GM21360 (cell line): Measurements from ENCODE around the gene TMOD3.
A peak's percentile ranks its signal among the peaks of the same experiment; 100 is the strongest.

Source experiments
- ATAC-seq: cut with Tn5 transposase; IDR thresholded peaks from one replicate; pipeline ENCODE4 v1.9.1; 2021; ENCODE audit warnings: mild to moderate bottlenecking, moderate library complexity; ENCODE audit not compliant: unreplicated experiment

The TMOD3 gene

DNA sequence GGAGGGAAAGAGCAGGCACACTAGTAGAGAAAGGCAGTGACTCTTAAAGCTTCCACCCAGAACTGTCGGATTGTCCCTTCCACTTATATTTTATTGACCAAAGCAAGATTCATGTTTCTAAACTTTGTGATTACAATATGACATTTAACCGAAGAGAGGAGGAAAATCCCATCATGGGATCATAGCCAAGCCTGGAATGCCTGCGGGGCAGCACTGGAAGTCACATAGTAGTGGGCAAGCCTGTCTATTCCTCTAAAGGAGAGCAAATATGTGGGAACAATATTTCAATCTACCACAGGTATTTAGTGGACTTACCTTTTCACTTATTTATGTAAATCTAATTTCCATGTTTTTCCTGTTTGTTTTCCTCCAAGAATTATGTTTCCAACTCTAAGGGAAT lies 3.8 kb upstream of the TMOD3 start:
- no peak for ATAC-seq

DNA sequence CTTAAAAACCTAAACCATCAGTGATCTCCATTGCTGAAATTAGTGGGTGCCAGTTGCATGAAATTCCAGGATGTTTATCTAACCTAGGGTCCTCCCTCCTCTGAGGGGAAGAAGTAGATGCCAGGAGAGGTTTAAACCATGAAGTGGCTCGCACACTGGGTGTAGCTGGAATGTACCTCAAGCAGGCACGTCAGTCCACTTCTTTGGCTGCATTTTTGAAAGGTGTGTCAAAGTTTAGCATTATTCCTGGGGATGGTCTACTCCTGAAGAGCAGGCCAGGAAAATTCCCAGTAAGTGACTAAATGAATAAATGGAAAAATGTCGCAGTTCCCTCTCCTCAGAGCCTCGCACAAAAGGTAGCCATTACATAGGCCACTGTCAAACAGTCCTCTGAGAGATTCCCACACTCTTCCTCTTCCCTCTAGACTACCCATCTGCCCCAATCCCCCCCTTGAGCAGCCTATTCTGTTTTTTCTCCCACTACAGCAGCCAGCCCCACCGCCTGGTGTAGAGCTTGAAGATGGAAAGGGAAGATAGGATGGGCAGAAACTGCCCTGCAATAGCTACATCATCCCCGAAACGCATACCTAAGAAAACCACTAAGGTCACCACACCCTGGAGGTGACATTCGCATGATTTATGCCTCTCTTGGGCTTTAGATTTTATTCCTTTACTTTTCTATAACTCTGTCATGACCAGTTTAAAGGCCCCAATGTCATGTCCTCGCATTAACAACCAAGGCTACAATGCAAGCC lies 655 bp upstream of the TMOD3 start:
- ATAC-seq: no peak

DNA sequence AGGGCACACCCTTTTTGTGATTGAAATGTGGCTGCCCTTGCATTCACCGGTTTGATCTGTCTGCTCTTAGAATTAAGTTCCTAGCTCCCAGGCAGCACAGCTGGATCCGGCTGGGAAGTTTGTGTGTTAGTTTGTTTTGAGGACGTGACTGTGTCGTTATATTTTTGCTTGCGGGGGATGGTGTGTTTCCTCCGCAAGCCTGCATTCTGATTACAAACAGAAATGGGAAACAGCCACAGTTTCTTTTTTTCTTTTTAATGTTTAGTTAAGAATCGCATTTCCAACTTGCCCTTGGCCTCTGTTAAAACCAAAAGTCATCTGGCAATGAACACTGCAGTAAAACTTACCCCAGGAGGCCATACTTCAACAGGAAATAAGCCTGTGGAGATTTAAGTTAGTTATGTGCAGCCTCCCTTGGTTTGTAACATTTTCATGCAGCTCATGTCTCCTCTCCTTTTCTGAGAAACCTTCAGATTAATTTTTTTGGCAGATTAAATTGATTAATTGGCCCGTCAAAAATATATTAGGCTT lies 888 bp downstream of the TMOD3 start:
- ATAC-seq: no peak

DNA sequence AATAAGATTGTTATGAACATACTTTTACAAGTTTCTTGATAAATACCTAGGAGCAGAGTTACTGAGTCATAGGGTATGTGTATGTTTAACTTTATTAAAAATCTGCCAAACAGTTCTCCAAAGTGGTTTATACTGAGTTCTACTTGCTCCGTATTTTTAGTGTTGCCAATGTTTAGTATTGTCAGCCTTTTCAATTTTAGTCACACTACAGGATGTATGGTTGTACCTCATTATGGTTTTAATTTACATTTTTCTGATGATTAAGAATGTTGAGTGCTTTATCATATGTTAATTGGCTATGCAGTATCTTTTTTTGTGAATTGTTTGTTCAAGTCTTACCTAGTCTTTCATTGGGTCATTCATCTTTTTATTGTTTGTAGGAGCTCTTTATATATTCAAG lies 4.3 kb downstream of the TMOD3 start:
- ATAC-seq: no peak

DNA sequence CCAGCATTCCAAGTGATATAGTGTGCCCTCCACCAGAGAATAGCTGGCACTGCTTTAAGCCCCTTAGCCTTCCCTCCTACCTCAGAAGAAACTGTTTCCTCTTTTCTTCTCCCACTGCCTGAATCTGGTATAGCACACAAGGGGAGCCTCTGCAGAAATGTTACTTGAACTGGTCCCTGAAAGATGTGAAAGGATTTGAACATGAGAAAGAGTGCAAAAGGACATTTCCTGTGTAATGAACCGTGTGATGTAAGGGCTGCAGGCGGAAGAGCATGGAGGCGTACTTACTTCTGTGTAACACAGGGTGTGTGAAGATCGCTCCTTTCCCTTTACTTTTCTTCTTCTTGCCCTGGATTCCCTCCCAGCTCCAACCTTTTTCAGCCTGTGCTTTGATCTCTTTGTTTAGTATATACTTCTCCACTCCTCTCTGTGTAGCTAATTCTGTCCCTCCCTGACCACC lies 8.4 kb downstream of the TMOD3 start:
- peak; percentile 48 for ATAC-seq

DNA sequence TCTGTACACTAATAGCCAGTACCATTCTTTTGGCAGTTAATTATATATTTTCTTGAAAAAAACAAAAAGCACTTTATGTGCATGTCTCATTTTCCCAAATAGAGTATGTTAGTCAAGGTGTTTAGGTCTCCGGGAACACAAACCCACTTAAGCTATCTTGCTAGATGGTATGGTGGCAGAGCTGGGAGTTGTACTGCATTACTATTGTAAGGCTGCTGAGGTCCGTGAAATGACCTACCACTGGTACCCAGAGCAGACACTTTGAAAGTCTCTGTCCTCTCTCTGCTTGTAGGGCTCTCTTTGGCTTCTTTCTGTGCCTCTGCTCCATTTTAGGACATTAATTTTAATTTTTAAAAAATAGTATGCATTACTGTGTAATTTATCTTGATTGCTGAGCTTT lies 8.8 kb downstream of the TMOD3 start:
- no peak for ATAC-seq

DNA sequence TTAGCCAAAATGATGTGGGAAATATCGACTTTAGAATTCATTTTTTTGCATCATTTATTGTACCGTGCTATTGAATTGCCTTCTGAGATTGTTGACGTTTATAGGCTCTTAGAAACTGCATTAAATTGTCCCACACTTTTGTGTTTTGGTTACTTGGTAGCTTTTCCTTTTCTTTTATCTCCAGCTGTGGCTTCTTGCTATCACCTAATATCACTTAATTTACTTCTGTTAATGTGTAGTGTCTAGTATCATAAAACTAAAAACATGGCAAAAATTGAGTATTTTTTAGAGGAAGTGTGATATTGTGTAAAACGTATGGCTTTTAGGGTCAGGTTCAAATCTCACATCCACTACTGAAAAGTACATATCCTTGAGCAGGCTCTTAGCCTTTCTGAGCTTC lies 11.2 kb downstream of the TMOD3 start:
- no peak for ATAC-seq

DNA sequence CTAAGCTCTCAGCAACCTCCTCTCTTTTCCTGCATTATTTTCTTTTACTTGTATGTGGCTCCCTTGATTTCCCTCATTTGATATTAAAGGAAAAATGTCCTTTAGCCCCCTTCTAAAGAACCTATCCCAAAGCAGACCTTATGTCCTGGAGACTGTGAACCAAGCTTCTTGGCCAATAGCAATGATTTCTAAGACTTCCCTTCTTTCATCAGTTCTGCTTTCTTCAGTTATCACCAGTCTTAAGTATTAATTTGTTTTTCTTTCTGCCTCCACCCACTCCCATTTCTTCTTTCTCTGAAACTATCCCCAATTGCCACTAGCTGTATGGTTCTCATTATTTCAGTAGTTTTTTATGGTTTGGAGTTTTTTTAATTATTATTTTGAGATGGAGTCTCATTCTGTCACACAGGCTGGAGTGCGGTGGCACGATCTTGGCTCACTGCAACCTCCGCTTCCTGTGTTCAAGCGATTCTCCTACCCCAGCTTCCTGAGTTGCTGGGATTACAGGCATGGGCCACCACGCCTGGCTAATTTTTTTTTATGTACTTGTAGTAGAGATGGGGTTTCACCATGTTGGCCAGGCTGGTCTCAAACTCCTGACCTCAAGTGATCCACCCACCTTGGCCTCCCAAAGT lies 12.1 kb downstream of the TMOD3 start:
- no peak for ATAC-seq

DNA sequence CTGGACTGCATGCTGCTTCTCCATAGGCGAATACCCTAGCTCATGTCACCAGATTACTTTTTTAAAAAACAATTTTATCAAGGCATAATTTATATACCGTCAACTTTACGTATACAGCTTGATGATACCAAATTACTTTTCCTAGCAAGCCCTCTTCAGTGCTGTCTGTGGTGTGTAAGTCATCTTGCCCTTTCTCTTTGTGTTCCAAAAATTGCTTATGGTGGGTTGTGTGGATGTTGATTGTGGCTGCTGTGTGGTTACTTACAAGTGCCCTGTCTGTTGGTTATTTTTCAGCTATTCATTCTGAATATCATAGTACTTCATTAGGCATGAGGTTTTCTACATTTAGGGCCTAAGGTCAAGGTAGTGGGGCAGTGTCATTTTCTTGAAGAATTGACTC lies 12.8 kb downstream of the TMOD3 start:
- ATAC-seq: no peak

DNA sequence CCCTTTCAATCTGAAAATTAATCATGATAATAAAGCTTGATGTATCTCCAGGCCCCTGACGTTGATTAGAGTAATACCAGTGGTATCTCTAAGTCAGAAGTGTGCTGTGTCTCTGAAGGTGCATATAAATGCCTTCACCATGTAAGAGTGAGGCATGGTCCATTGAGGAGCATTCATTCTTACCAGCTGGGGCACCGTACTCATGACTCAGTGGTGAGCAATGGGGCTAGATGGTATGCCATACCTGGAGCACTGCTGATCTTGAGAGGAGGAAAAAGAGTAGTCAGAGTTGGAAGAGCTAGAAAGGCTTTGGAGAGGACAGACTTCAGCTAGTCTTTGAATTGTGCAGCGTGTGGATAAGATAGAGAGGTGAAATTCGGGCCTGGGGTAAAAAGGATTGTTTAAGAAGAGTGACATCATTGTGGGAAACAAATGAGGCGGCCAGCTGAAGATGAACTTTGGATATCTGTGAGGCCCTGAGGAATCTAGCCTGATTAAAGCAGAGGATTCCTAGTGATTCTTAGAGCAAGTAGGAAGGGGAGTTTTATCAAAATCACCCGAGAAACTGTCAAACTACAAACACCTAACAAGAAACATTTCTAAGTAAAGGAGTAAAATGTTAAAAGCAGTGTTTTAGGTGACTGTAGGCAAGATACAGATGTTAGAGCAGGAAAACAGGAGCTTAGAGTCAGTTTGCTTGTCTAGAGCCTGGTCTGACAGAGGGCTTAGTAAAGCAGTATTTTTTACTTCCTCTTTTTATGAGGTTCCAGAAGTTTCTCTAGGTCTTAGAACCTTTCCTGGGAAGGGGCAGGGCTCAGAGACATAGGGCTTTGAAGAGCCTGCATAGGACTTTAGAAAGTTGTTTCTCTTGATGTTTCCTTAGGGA lies 13.6 kb downstream of the TMOD3 start:
- ATAC-seq: no peak

DNA sequence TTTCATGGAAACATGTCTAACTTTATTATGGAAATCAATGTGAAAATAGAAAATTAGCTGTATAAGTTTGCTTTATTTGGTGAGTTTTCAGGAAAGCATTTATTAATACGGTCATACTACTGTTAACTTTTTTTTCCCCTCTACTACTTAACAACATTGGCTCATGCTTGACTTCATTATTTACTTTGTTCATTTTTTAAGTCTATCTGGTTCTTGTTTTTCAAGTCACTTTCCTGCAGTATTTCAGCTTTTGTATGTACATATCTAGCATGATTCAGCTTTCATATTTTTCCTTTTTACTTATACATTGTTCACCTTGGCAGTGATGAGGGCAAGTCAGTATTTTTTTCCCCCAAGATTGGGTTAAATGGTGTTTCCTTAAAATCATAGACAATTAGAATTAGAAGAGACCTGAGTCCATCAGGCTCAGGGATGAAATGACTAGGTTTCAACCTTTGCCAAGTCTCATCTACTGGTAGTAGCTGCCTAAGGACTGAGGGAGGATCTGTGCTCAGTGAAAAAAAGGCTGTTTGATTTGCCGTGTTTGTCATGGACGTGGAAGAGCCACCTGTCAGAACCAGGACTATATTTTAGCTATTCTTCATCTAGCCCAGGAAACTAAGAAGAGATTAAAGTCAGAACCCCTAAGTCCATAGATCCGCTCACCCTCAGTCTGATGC lies 15.4 kb downstream of the TMOD3 start:
- no peak for ATAC-seq

DNA sequence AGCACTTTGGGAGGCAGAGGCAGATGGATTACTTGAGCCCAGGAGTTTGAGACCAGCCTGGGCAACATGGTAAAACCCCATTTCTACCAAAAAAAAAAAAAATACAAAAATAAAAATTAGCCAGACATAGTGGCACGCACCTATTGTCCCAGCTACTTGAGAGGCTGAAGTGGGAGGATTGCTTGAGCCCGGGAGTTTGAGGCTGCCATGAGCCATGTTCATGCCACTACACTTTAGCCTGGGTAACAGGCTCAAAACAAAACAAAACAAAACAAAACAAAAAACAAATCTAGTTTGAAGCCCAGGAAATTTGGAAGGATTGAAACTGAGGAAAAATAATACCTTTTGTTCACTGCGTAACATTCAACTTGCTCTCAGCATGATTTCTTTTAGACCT lies 16.6 kb downstream of the TMOD3 start:
- no peak for ATAC-seq

DNA sequence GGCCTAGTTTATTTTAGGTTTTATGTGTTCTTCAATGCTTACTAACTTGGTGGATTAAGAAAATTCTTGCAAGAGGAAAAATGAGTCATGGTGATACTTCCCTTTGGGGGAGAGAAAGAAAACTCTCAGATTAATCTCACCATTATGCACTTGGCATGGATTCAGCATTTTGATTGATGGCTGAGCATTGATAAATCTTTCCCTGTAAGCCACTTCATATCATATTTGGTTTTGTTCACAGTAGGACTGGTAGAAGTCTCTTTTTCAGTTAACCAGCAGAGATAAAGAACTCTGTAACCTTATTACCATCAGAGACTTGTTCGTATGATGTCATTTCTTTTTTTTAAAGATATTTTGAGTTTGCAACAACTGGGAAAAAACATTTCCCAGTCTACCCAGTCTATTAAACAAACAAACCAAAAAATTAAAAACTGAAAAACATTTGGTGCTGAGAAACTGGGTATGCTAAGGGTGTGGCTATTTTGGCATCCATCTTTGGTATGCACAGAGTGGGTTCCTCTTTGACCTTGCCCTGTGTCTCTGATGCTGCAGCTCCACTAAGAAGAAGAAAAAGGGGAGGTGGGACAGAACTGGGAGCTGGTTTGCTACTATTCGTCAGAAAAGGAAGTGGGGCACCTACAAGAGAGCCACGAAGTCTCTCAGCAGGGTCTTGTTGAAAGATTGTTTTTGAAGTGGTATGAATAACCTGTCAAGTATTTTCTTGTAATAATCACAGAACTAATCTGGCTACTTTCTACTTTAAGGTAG lies 17.2 kb downstream of the TMOD3 start:
- no peak for ATAC-seq

DNA sequence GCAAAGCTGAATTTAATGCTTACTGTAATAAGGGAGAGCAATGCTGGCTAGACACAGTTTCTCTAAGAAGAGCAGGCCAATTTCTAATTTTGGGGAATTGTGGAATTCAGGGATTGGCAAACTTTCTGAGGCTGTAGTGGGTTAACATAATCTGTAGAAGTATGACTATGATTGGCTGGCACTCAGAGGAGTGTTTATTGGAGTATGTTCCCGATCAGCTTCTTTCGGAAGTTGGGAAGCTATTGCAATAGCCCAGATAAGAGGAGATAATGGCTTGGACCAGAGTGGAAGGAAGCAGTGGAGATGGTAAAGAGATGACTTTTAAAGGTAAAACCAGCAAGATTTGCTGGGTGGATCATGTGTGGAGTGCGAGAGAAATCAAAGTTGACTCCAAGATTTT lies 19.4 kb downstream of the TMOD3 start:
- ATAC-seq: no peak

DNA sequence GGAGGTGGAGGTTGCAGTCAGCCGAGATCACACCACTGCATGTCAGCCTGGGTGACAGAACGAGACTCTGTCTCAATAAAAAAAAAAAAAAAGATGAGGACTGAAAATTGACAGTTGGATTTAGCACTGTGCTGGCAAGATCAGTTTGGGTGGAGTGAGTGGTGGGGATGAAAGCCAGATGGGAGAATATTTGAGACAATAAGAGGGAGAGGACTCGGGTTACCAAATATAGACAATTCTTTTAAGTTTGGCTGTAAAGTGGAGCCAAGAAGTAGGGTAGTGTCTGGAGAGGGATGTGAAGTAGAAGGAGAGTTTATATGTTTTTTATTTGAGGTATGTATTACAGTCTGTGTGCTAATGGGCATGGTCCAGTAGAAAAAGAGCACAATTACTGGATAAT lies 20.4 kb downstream of the TMOD3 start:
- no peak for ATAC-seq

DNA sequence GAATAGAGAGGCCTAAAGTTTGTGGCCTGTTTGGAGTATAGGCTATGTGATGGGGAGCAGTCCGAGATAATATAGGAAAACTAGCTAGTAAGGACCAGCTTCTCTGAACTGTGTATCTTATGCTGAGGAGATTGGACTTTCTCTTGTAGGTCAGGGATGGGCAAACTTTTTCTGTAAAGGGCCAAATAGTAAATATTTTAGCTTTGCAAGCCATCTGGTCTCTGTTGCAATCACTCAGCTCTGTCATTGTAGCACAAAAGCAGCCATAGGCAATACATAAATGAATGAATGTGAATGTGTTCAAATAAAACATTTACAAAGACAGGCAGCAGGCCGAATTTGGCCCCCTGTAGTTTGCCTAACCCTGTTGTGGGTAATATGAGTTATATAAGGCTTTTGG lies 24.5 kb downstream of the TMOD3 start:
- no peak for ATAC-seq

DNA sequence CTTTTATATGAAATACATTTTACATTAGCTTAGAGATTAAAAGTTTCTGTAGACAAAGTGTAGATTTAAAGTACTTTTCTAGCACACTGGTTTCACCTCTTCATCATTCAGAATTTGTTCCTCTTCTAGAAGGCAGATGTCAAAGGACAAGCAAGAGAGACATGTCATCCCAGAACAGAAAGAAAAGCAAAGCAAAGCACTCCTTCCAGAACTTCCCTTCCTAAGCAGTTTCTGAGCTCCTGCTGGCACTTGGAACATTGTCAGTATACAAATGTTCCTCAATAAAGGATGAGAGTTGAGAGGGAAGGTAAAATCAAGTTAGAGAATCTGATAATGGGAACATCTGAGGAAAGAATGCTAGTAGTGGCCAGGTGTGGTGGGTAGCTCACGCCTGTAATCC lies 26.2 kb downstream of the TMOD3 start:
- ATAC-seq: no peak

DNA sequence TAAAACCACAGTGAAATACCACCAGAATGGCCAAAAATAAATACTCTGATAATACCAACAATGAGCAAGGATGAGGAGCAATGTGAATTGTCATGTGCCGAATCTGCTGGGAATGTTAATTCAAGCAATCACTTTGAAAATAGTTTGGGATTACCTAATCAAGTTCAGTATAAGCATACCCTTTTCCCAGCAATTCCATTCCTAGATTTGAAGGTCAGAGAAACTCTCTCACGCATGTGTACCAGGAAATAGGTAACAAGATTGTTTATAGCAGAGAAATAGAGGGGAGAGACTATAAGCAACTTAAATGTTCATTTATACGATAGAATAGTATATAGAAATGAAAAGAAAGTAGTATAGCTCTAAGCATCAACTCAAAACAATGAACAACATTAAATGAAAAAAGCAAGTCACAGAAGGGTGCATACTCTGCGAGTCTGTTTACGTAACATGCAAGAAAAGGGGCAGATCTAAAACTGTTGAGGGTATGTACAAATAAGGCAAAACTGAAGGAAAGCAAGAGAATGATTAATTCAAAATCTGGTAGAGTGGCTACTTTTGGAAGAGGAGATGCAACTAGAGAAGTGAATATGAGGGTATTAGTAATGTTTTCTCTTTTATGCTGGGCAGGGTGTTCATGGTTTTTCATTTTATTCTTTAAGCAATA lies 27.4 kb downstream of the TMOD3 start:
- ATAC-seq: no peak

DNA sequence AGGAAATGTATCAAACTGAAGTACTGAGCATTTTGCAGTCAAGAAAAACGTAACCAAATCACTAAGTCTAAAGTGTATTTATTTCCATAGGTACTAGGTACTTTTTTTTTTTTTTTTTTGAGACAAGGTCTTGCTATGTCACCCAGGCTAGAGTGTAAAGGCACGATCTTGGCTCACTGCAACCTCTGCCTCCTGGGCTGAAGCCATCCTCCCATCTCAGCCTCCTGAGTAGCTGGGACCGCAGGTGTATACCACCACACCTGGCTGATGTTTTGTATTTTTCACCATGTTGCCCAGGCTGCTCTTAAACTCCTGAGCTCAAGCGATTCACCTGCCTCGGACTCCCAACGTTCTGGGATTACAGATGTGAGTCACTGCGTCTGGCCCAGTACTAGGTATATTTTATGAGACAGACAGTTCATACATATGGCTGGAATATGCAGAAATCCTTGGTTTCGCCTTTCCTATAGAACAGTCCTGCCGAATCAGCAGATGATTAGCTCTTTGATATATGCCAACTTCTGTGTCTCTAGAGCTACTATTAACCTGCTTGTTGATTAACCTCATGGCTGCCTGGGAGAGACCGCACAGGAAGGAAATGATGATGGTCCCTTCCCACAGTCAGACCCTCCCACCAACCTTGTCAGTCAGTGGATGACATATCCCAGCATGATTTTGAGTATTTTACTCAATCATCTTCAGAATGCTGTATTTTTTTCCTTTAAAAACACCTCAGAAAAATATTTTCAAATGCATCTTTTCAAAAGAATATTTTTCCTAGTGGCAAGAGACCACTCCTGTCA lies 32.3 kb downstream of the TMOD3 start:
- no peak for ATAC-seq
